Heart left ventricle (tissue), 13 donors: ENCODE measurements around the gene CDC34.

Source experiments
- CTCF ChIP-seq, 12 donors: fragments of 200-600 bp; sonication (generic) in 4 of 12; IDR thresholded peaks; one replicate each; pipeline versions ENCODE4 v1.5.0 to v1.8.0; 2018 to 2022; ENCODE audit warnings: antibody characterized with exemption in 12 of 12, mild to moderate bottlenecking in 5 of 12
- POLR2A ChIP-seq, 2 donors: fragments of 450-650 bp; IDR thresholded peaks; one replicate each; pipeline ENCODE4 v1.6.1; 2017; ENCODE audit warnings: antibody characterized with exemption in 2 of 2, mild to moderate bottlenecking in 2 of 2, moderate library complexity in 2 of 2
- donor health status: ischemic (EF 13 %, LVEDD 7.1; RV severe dilation, severe dysfunction).
- donor health status: DM: no; HTN: yes; CAD: no.
- donor health status: DM: no; HTN: no; CAD: no.
- donor health status: ischemic (EF 25% LVEDD 6.9; RV normal size, moderate dysfunction).
- donor health status: ischemic (EF 25% LVEDD 5.7; RV mildly dilated, moderate dysfunction).
- donor health status: ischemic (EF 35%, LVEDD 5.7; RV mildly dilated, moderate dysfunction).
- donor health status: nonischemic (EF 11% LVEDD 7.7; RV severe dilation, severe dysfunction).
- donor health status: DM: yes; HTN: yes; CAD: no.
- donor health status: PGD.
- donor health status: ischemic (EF 29% LVEDD 5.4; RV normal size, mild dysfunction).
- donor health status: nonischemic (EF 23%, LVEDD 6.1; RV moderate dilation, normal function).

GRCh38 chr19:571566-571974 lies 40.0 kb downstream of the CDC34 start:
- no peak for TF ChIP-seq POLR2A (IDR thresholded peaks at IDR 0.05)
- TF ChIP-seq CTCF (IDR thresholded peaks at IDR 0.05), result no peak
